GM19043 (cell line): Measurements from ENCODE around the gene PRAMEF12.
"Not testable (repeated sequence)": the region's sequence is repeated elsewhere in the genome, so short reads cannot be mapped to it uniquely, and the experiment has no call there.

Experiments
- ATAC-seq: cut with Tn5 transposase; IDR thresholded peaks from one replicate; pipeline ENCODE4 v1.9.1; 2021; ENCODE audit warnings: low read depth; ENCODE audit not compliant: unreplicated experiment

PRAMEF12 gene

GRCh38 chr1:12773438-12773837 is at the start of gene PRAMEF12:
TSS of gene PRAMEF12 (plus strand) at chr1:12773738. CDS start at chr1:12774868, 1,130 bp downstream.
- ATAC-seq: no peak

- no peak for ATAC-seq
Observed at GRCh38 chr1:12728391-12728790, 45.1 kb upstream of the PRAMEF12 start.

- ATAC-seq: no peak
Observed at GRCh38 chr1:12730156-12730555, 43.4 kb upstream of the PRAMEF12 start.

- not testable (repeated sequence) for ATAC-seq
Observed at GRCh38 chr1:12731084-12731483, 42.5 kb upstream of the PRAMEF12 start.

GRCh38 chr1:12734651-12735050 is 38.9 kb upstream of the PRAMEF12 start:
- ATAC-seq: no peak

GRCh38 chr1:12738934-12739333 is 34.6 kb upstream of the PRAMEF12 start:
- ATAC-seq: no peak

GRCh38 chr1:12739613-12740012 is 33.9 kb upstream of the PRAMEF12 start:
- no peak for ATAC-seq

- no peak for ATAC-seq
Observed at GRCh38 chr1:12741946-12742345, 31.6 kb upstream of the PRAMEF12 start.

- no peak for ATAC-seq
Observed at GRCh38 chr1:12745126-12745991, 28.2 kb upstream of the PRAMEF12 start.

- ATAC-seq: no peak
Observed at GRCh38 chr1:12745992-12746323, 27.6 kb upstream of the PRAMEF12 start, which contains the start of gene CFAP107. TSS of gene CFAP107 (plus strand) at chr1:12746200. CDS start at chr1:12746431, 231 bp downstream.

- no peak for ATAC-seq
Observed at GRCh38 chr1:12748778-12749355, 24.7 kb upstream of the PRAMEF12 start.

GRCh38 chr1:12754738-12755137 is 18.8 kb upstream of the PRAMEF12 start:
- no peak for ATAC-seq

GRCh38 chr1:12756273-12756672 is 17.3 kb upstream of the PRAMEF12 start:
- ATAC-seq: no peak

GRCh38 chr1:12756768-12757413 is 16.6 kb upstream of the PRAMEF12 start:
- no peak for ATAC-seq

GRCh38 chr1:12757836-12758235 is 15.7 kb upstream of the PRAMEF12 start:
- no peak for ATAC-seq

GRCh38 chr1:12760256-12760795 is 13.2 kb upstream of the PRAMEF12 start:
- ATAC-seq: no peak

GRCh38 chr1:12761781-12762180 is 11.8 kb upstream of the PRAMEF12 start:
- no peak for ATAC-seq

- ATAC-seq: no peak
Observed at GRCh38 chr1:12762766-12763165, 10.8 kb upstream of the PRAMEF12 start.

GRCh38 chr1:12763479-12763878 is 10.1 kb upstream of the PRAMEF12 start:
- no peak for ATAC-seq

GRCh38 chr1:12764016-12764415 is 9.5 kb upstream of the PRAMEF12 start:
- no peak for ATAC-seq

- no peak for ATAC-seq
Observed at GRCh38 chr1:12769031-12769430, 4.5 kb upstream of the PRAMEF12 start.
